Left ventricle myocardium inferior (tissue), 1 donor: Measurements from ENCODE around the gene TOMT. TPM values are rescaled to one million over a fixed set of nuclear protein-coding genes. Genes with fewer than 3 reads are reported as not detected.

Experiments used
- DNase-seq: peaks from one replicate; pipeline ENCODE4 v3.0.0-alpha.2; 2020
- H3K27ac ChIP-seq: fragments of 200-600 bp; replicated peaks from 2 replicates; pipeline ENCODE4 v1.8.0; 2021
- H3K27me3 ChIP-seq: fragments of 200-600 bp; 2 replicates; pipeline ENCODE4 v1.8.0; 2021; ENCODE audit warnings: low read depth
- H3K36me3 ChIP-seq: fragments of 200-600 bp; 2 replicates; pipeline ENCODE4 v1.8.0; 2021
- H3K4me1 ChIP-seq: fragments of 200-600 bp; 2 replicates; pipeline ENCODE4 v1.8.0; 2021
- H3K4me3 ChIP-seq: fragments of 200-600 bp; 2 replicates; pipeline ENCODE4 v1.8.0; 2021; ENCODE audit warnings: mild to moderate bottlenecking, moderate library complexity
- H3K9me3 ChIP-seq: fragments of 200-600 bp; replicated peaks from 2 replicates; pipeline ENCODE4 v1.8.0; 2021
- intact Hi-C: fragments of 100-400 bp; cut with micrococcal nuclease; formaldehyde crosslinking; loops from one replicate; pipeline ENCODE4 v1.11.0; 2022
- total RNA-seq: library from RNA; stranded (reverse); fragmentation: NEBNext Ultra II Directional; extraction: Animal tissue kit (Norgen Biotek cat#: 25700); gene quantifications from one replicate; pipeline ENCODE4 v1.2.1, GENCODE V29; 2021
- TF ChIP-seq, protein P1 (sequence below): fragments of 200-600 bp; IDR thresholded peaks from 2 replicates; pipeline ENCODE4 v1.8.0; 2021; ENCODE audit warnings: antibody characterized with exemption, mild to moderate bottlenecking, borderline replicate concordance
- donor health status: DM: no; HTN: yes; CAD: no; lungs with severe emphysema.

TOMT gene
- total RNA-seq, 1 donor from 2014 or later: not detected

DNA sequence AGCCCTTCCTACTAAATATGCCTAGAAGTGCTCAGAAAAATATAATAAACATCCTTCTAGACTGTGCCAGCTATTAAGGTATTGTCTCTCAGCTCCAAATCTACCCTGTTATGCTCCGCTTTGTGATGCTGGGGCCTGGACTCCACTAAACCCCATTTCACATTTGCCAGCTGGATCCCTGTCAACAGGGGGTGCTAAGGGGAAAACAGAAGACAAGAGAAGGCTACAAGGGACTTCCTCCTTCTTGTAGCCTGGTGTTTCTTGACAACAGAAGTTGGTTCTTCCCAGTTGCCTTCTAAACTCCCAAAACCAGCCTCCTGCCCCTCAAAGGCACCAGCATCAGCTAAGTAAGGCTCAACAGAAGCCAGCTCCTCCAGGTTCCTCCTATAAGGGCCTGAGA, 30.6 kb upstream of the TOMT start:
- no peak for DNase-seq
- Histone ChIP-seq H3K4me3 (no peak overlapping the region), H3K27ac (no peak overlapping the region), H3K9me3 (no peaks in the 10 kb centered on the region), H3K36me3 (peaks cover 7% of the 10 kb centered on the region), H3K27me3 (no peaks in the 10 kb centered on the region), H3K4me1 (peaks cover 32% of the 10 kb centered on the region)
- intact Hi-C loops: no loop called here
- TF ChIP-seq, protein P1, sequence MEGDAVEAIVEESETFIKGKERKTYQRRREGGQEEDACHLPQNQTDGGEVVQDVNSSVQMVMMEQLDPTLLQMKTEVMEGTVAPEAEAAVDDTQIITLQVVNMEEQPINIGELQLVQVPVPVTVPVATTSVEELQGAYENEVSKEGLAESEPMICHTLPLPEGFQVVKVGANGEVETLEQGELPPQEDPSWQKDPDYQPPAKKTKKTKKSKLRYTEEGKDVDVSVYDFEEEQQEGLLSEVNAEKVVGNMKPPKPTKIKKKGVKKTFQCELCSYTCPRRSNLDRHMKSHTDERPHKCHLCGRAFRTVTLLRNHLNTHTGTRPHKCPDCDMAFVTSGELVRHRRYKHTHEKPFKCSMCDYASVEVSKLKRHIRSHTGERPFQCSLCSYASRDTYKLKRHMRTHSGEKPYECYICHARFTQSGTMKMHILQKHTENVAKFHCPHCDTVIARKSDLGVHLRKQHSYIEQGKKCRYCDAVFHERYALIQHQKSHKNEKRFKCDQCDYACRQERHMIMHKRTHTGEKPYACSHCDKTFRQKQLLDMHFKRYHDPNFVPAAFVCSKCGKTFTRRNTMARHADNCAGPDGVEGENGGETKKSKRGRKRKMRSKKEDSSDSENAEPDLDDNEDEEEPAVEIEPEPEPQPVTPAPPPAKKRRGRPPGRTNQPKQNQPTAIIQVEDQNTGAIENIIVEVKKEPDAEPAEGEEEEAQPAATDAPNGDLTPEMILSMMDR: no peak

GRCh38 chr11:72075756-72076155, 30.0 kb upstream of the TOMT start:
- intact Hi-C loops: no loop called here
- no peak overlapping the region for H3K4me3 ChIP-seq

DNA sequence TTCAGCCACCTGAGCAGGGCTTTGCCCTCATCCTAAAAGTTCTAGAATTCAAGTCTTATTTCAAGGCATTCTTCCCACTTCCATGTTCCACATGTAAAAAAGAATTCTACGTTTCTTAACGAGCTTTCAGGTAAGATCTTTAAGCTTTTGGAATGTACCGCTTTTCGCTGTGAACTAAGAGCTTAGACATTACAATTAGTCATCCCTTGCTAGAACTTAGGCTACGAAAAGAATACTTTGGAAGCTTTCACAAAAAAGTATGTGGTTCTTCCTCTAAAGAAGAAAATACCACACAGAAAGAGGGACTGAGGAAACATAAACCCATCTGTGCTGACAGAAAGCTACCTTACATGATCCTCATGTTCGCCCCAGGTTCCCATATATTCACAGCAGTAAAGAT, 27.2 kb upstream of the TOMT start:
- no peak overlapping the region for H3K27ac ChIP-seq
- no peak for DNase-seq
- no peak overlapping the region for H3K4me3 ChIP-seq
- H3K36me3 ChIP-seq: peaks cover 7% of the 10 kb centered on the region
- H3K9me3 ChIP-seq: no peaks in the 10 kb centered on the region
- intact Hi-C loops: no loop called here
- peaks cover 22% of the 10 kb centered on the region for H3K4me1 ChIP-seq
- TF ChIP-seq, protein P1: no peak
- no peaks in the 10 kb centered on the region for H3K27me3 ChIP-seq

More at GRCh38 chr11:72075756-72076155, 30.0 kb upstream of the TOMT start:
- H3K36me3 ChIP-seq: peaks cover 7% of the 10 kb centered on the region
- peaks cover 25% of the 10 kb centered on the region for H3K4me1 ChIP-seq
- DNase-seq: no peak
- TF ChIP-seq, protein P1: no peak
- H3K9me3 ChIP-seq: no peaks in the 10 kb centered on the region
- H3K27ac ChIP-seq: no peak overlapping the region
- no peaks in the 10 kb centered on the region for H3K27me3 ChIP-seq

- Histone ChIP-seq H3K27me3 (no peaks in the 10 kb centered on the region), H3K9me3 (no peaks in the 10 kb centered on the region), H3K36me3 (peaks cover 7% of the 10 kb centered on the region), H3K27ac (peak overlapping the region; percentile 87), H3K4me1 (peaks cover 22% of the 10 kb centered on the region), H3K4me3 (peak overlapping the region; percentile 79)
- intact Hi-C loops: no loop called here
- DNase-seq: no peak
- TF ChIP-seq, protein P1: no peak
These were observed 25.9 kb upstream of the TOMT start for GRCh38 chr11:72079819-72080325.

DNA sequence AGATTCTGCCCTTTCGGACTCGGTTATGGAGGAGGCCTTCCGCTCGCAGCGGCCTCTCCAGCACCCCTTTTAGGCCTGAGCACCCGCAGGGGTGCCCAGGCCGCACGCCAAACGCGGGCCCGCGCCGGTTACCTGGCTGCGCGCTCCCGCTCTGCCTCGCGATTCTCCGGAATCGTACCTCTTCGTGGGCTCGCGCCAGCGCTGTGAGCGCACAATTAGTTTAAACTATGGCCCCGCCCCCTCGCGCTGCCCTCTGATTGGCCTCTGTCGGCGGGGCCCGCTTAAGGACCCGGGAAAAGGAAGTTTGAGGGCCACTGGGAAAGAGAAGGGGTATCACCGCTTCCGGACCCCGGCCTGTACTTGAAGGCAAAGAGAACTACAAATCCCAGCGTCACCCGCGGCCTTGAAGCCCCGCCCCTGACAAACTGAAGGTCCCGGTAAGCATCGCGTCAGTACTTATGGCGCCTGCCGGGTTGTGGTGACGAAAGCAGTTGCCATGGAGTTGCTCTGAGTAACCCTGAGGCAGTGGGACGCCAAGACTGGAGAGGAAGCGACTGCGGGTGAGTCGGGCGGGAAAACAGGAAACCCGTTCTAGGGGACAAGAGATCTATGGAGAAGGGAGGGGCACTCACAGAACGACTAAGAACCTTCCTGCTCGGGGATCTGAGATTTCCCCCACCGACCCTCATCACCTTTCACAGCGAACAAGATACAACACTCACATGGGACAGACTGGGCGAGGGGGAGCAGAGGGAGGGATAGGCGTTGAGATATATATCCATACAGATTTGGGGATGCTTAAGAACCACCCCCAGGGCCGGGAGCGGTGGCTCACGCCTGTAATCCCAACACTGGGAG, 25.2 kb upstream of the TOMT start, which contains the start of the genes LRRC51 and NUMA1:
Gene LRRC51 (plus strand): TSS at position 525 of the 858 bp plus-strand sequence. CDS start 8,234 bp downstream, outside the sequence.
Gene NUMA1 (minus strand): TSS at position 217 of the 858 bp plus-strand sequence. CDS start 44,599 bp downstream, outside the sequence.
- Histone ChIP-seq H3K27ac (peak within 1 kb of the TSS; percentile 87), H3K4me1 (peaks cover 22% of the 10 kb centered on the region), H3K27me3 (no peaks in the 10 kb centered on the region), H3K4me3 (peak within 1 kb of the TSS; percentile 79), H3K9me3 (no peaks in the 10 kb centered on the region), H3K36me3 (peaks cover 7% of the 10 kb centered on the region)
- DNase-seq: peak; percentile 99
- TF ChIP-seq, protein P1: no peak
- intact Hi-C loops: no loop called here
